H9 (cell line): ENCODE results near the gene GBP3. TPM values are rescaled to one million over a fixed set of nuclear protein-coding genes. Genes with fewer than 3 reads are reported as not detected.
"Not testable (repeated sequence)": the region's sequence is repeated elsewhere in the genome, so short reads cannot be mapped to it uniquely, and the experiment has no call there.

Source experiments
- DNase-seq: peaks from one replicate; pipeline ENCODE4 v3.0.0-alpha.2; 2017
- H2AFZ ChIP-seq: one replicate; pipeline ENCODE4 v1.6.1; 2013; ENCODE audit warnings: mild to moderate bottlenecking, low read length, control low read depth, moderate library complexity
- H2AK5ac ChIP-seq: 2 replicates; pipeline ENCODE4 v1.6.1; 2013; ENCODE audit warnings: low read length, control low read depth, mixed read lengths; ENCODE audit not compliant: insufficient read length
- H2BK120ac ChIP-seq: one replicate; pipeline ENCODE4 v1.6.1; 2013; ENCODE audit warnings: low read depth, mild to moderate bottlenecking, low read length, control low read depth, inconsistent platforms; ENCODE audit not compliant: poor library complexity, severe bottlenecking
- H2BK12ac ChIP-seq: 2 replicates; pipeline ENCODE4 v1.6.1; 2013; ENCODE audit warnings: low read length, control low read depth, mixed read lengths, low read depth; ENCODE audit not compliant: insufficient read length
- H2BK15ac ChIP-seq: 2 replicates; pipeline ENCODE4 v1.6.1; 2013; ENCODE audit warnings: low read depth, low read length, control low read depth
- H2BK20ac ChIP-seq: one replicate; pipeline ENCODE4 v1.6.1; 2013; ENCODE audit warnings: low read depth, mild to moderate bottlenecking, low read length, control low read depth, inconsistent platforms; ENCODE audit not compliant: poor library complexity, severe bottlenecking
- H2BK5ac ChIP-seq: 2 replicates; pipeline ENCODE4 v1.6.1; 2013; ENCODE audit warnings: low read length, control low read depth, mixed read lengths; ENCODE audit not compliant: insufficient read length
- H3K14ac ChIP-seq: 2 replicates; pipeline ENCODE4 v1.6.1; 2013; ENCODE audit warnings: low read length, control low read depth; ENCODE audit not compliant: insufficient read depth
- H3K18ac ChIP-seq: 2 replicates; pipeline ENCODE4 v1.6.1; 2013; ENCODE audit warnings: low read depth, mild to moderate bottlenecking, mixed read lengths, low read length, control low read depth; ENCODE audit not compliant: insufficient read length
- H3K23ac ChIP-seq: 2 replicates; pipeline ENCODE4 v1.6.1; 2013; ENCODE audit warnings: low read length, control low read depth, mixed read lengths, low read depth; ENCODE audit not compliant: insufficient read length
- H3K23me2 ChIP-seq: 2 replicates; pipeline ENCODE4 v1.6.1; 2013; ENCODE audit warnings: low read depth, mild to moderate bottlenecking, mixed read lengths, low read length, control low read depth; ENCODE audit not compliant: insufficient read length, poor library complexity, severe bottlenecking
- H3K27ac ChIP-seq: 2 replicates; pipeline ENCODE4 v1.5.1; 2013; ENCODE audit warnings: low read length, control low read depth, mixed read lengths, low read depth; ENCODE audit not compliant: insufficient read length
- H3K27me3 ChIP-seq: 2 replicates; pipeline ENCODE4 v1.6.1; 2013; ENCODE audit warnings: low read length, control low read depth, inconsistent platforms; ENCODE audit not compliant: insufficient read depth
- H3K4ac ChIP-seq: 2 replicates; pipeline ENCODE4 v1.6.1; 2013; ENCODE audit warnings: low read depth, mild to moderate bottlenecking, control low read depth, inconsistent platforms, low read length, moderate library complexity
- H3K4me1 ChIP-seq: 2 replicates; pipeline ENCODE4 v1.6.1; 2013; ENCODE audit warnings: low read length, control low read depth, inconsistent platforms; ENCODE audit not compliant: insufficient read depth
- H3K4me2 ChIP-seq: 2 replicates; pipeline ENCODE4 v1.6.1; 2013; ENCODE audit warnings: low read length, control low read depth, mixed read lengths; ENCODE audit not compliant: insufficient read length, insufficient read depth
- H3K56ac ChIP-seq: 2 replicates; pipeline ENCODE4 v1.6.1; 2013; ENCODE audit warnings: low read depth, mild to moderate bottlenecking, mixed read lengths, low read length, control low read depth; ENCODE audit not compliant: insufficient read length
- H3K79me1 ChIP-seq: 2 replicates; pipeline ENCODE4 v1.6.1; 2013; ENCODE audit warnings: low read depth, mild to moderate bottlenecking, moderate library complexity, low read length, control low read depth, inconsistent platforms; ENCODE audit not compliant: insufficient read depth, poor library complexity, severe bottlenecking
- H3K79me2 ChIP-seq: 2 replicates; pipeline ENCODE4 v1.6.1; 2013; ENCODE audit warnings: low read length, control low read depth, inconsistent platforms; ENCODE audit not compliant: insufficient read depth
- H3K9ac ChIP-seq: 2 replicates; pipeline ENCODE4 v1.6.1; 2013; ENCODE audit warnings: low read length, control low read depth, mixed read lengths; ENCODE audit not compliant: insufficient read length; ENCODE audit errors: extremely low read depth
- H3K9me3 ChIP-seq: one replicate; pipeline ENCODE4 v1.6.1; 2013; ENCODE audit warnings: low read depth, low read length, inconsistent platforms; ENCODE audit not compliant: control insufficient read depth
- H3T11ph ChIP-seq: one replicate; pipeline ENCODE4 v1.6.1; 2013; ENCODE audit warnings: mild to moderate bottlenecking, low read length, control low read depth, inconsistent platforms
- H4K20me1 ChIP-seq: one replicate; pipeline ENCODE4 v1.6.1; 2013; ENCODE audit not compliant: control insufficient read depth, insufficient read length, insufficient read depth
- H4K5ac ChIP-seq: 2 replicates; pipeline ENCODE4 v1.6.1; 2013; ENCODE audit warnings: low read depth, mild to moderate bottlenecking, mixed read lengths, low read length, control low read depth; ENCODE audit not compliant: insufficient read length
- H4K8ac ChIP-seq: replicated peaks from 2 replicates; pipeline ENCODE4 v1.6.1; 2013; ENCODE audit warnings: low read length, control low read depth, mixed read lengths, low read depth; ENCODE audit not compliant: insufficient read length
- H4K91ac ChIP-seq: 2 replicates; pipeline ENCODE4 v1.6.1; 2013; ENCODE audit warnings: low read depth, mild to moderate bottlenecking, moderate library complexity, mixed read lengths, low read length, control low read depth; ENCODE audit not compliant: insufficient read length
- H3K27ac Mint-ChIP-seq, 3 experiments: 2 replicates in 2 of 3; 3 replicates in 1 of 3; pipeline ENCODE4 v1.8.0; 2020 to 2021; ENCODE audit warnings: mixed read lengths in 3 of 3, mild to moderate bottlenecking in 1 of 3, moderate library complexity in 1 of 3
- H3K27me3 Mint-ChIP-seq: 2 replicates; pipeline ENCODE4 v1.8.0; 2021; ENCODE audit warnings: low read depth, mild to moderate bottlenecking, moderate library complexity, mixed read lengths
- H3K36me3 Mint-ChIP-seq, 3 experiments: 2 replicates in 2 of 3; 3 replicates in 1 of 3; pipeline ENCODE4 v1.8.0; 2020 to 2021; ENCODE audit warnings: low read depth in 3 of 3, mixed read lengths in 3 of 3; ENCODE audit not compliant: insufficient read depth in 1 of 3
- H3K4me1 Mint-ChIP-seq, 2 experiments: 2 replicates each; pipeline ENCODE4 v1.8.0; 2020; ENCODE audit warnings: mixed read lengths in 2 of 2
- H3K4me3 Mint-ChIP-seq, 2 experiments: 2 replicates in 1 of 2; 3 replicates in 1 of 2; pipeline ENCODE4 v1.8.0; 2020 to 2021; ENCODE audit warnings: mild to moderate bottlenecking in 2 of 2, mixed read lengths in 2 of 2, moderate library complexity in 1 of 2
- H3K9me3 Mint-ChIP-seq, 2 experiments: 2 replicates in 1 of 2; 3 replicates in 1 of 2; pipeline ENCODE4 v1.8.0; 2020; ENCODE audit warnings: mild to moderate bottlenecking in 2 of 2, mixed read lengths in 2 of 2, moderate library complexity in 1 of 2
- WGBS: extraction: QIAGEN DNeasy Blood & Tissue Kit; methylation state at CpG from one replicate; pipeline ENCODE4 v1.1.7; 2013; ENCODE audit warnings: missing lambda C conversion rate, low lambda C conversion rate, mixed read lengths; ENCODE audit not compliant: insufficient read length; ENCODE audit errors: extremely low coverage; 5-methylcytosine and 5-hydroxymethylcytosine counted together
- total RNA-seq: library from RNA; stranded (reverse); gene quantifications from 2 replicates; pipeline ENCODE4 v1.2.1, GENCODE V29; 2021
- TF ChIP-seq, protein P1 (sequence below): fragments of 200-600 bp; sonication (generic); conservative IDR thresholded peaks from 3 replicates; pipeline ENCODE4 v1.8.0; 2021; ENCODE audit warnings: antibody characterized with exemption, mild to moderate bottlenecking

GBP3 gene
- total RNA-seq, 1 experiment from 2014 or later = not detected

DNA sequence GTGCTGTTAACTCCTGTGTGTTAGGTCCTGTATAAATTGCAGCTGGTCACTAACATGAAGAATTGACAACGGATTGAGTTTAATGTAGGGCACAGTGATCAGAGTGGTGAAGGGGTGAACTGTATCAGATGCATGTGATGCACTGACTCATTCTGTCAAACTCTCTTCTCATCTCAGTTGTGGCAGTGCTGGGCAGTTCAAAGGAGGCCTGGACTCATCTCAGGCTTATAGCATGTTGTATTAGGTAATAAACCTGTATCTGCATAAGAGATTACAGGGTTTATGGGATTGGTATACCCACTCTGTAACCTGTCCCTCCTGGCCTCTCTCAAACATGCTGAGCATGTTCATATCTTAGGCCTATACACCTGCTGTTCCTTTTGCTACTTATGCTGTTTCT lies 12.4 kb upstream of the GBP3 start:
- H3K36me3 Mint-ChIP-seq = peaks cover 0 to 9% (median 3%) of the 10 kb centered on the region in 3 experiments; a peak in 2 of 7 replicates
- no peaks in the 10 kb centered on the region for H3K79me2 ChIP-seq
- H3K27ac Mint-ChIP-seq = no peak overlapping the region
- no peak overlapping the region for H2BK15ac ChIP-seq
- H3K9me3 Mint-ChIP-seq = peaks cover 17 to 20% of the 10 kb centered on the region in 2 experiments
- no peaks in the 10 kb centered on the region for H3K27me3 Mint-ChIP-seq
- H3K4me1 ChIP-seq = no peaks in the 10 kb centered on the region
- H3K4me1 Mint-ChIP-seq = no peaks in the 10 kb centered on the region
- no peak overlapping the region for H3K23ac ChIP-seq
- H3K14ac ChIP-seq = no peak overlapping the region
- H3K27ac ChIP-seq = no peak overlapping the region
- H3K9ac ChIP-seq = no peak overlapping the region
- no peak overlapping the region for H3K4me2 ChIP-seq
- H3K18ac ChIP-seq = no peak overlapping the region
- H3T11ph ChIP-seq = no peak overlapping the region
- WGBS = no CpG with 5 or more reads among the region's 1 CpG
- H4K91ac ChIP-seq = no peak overlapping the region
- DNase-seq = no peak
- no peaks in the 10 kb centered on the region for H3K79me1 ChIP-seq
- no peaks in the 10 kb centered on the region for H3K27me3 ChIP-seq
- H2BK5ac ChIP-seq = no peak overlapping the region
- no peak overlapping the region for H2BK12ac ChIP-seq
- H2BK20ac ChIP-seq = no peak overlapping the region
- no peaks in the 10 kb centered on the region for H4K20me1 ChIP-seq
- TF ChIP-seq, protein P1, sequence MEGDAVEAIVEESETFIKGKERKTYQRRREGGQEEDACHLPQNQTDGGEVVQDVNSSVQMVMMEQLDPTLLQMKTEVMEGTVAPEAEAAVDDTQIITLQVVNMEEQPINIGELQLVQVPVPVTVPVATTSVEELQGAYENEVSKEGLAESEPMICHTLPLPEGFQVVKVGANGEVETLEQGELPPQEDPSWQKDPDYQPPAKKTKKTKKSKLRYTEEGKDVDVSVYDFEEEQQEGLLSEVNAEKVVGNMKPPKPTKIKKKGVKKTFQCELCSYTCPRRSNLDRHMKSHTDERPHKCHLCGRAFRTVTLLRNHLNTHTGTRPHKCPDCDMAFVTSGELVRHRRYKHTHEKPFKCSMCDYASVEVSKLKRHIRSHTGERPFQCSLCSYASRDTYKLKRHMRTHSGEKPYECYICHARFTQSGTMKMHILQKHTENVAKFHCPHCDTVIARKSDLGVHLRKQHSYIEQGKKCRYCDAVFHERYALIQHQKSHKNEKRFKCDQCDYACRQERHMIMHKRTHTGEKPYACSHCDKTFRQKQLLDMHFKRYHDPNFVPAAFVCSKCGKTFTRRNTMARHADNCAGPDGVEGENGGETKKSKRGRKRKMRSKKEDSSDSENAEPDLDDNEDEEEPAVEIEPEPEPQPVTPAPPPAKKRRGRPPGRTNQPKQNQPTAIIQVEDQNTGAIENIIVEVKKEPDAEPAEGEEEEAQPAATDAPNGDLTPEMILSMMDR = no peak
- no peaks in the 10 kb centered on the region for H3K23me2 ChIP-seq
- no peak overlapping the region for H4K5ac ChIP-seq
- no peak overlapping the region for H2AK5ac ChIP-seq
- no peaks in the 10 kb centered on the region for H3K9me3 ChIP-seq
- H2BK120ac ChIP-seq = no peak overlapping the region
- H3K4me3 Mint-ChIP-seq = no peak overlapping the region
- H4K8ac ChIP-seq = no peak overlapping the region
- no peak overlapping the region for H3K4ac ChIP-seq
- H3K56ac ChIP-seq = no peak overlapping the region
- no peak overlapping the region for H2AFZ ChIP-seq

DNA sequence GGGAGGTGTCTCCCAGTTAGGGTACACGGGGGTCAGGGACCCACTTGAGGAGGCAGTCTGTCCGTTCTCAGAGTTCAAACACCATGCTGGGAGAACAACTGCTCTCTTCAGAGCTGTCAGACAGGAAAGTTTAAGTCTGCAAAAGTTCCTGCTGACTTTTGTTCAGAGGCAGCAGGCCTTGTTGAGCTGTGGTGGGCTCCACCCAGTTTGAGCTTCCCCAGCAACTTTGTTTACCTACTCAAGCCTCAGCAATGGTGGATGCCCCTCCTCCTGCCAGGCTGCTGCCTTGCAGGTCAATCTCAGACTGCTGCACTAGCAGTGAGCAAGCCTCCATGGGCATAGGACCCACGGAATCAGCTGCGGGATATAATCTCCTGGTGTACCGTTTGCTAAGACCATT lies 11.3 kb upstream of the GBP3 start:
- H3K4me1 ChIP-seq, H4K20me1 ChIP-seq, H2BK20ac ChIP-seq, H2AK5ac ChIP-seq, H3K4ac ChIP-seq, DNase-seq, H3K9ac ChIP-seq, H3K27ac ChIP-seq, H2BK12ac ChIP-seq, H3K23ac ChIP-seq, H2BK120ac ChIP-seq, H2BK15ac ChIP-seq, H3K23me2 ChIP-seq, H3K27me3 ChIP-seq, H4K5ac ChIP-seq, H3K4me2 ChIP-seq, H3K27ac Mint-ChIP-seq, H3K36me3 Mint-ChIP-seq, H3K56ac ChIP-seq, H3K9me3 ChIP-seq, H2AFZ ChIP-seq, H3T11ph ChIP-seq, H4K8ac ChIP-seq, H3K4me3 Mint-ChIP-seq, H3K4me1 Mint-ChIP-seq, H3K18ac ChIP-seq, H3K14ac ChIP-seq, H4K91ac ChIP-seq, H2BK5ac ChIP-seq, H3K79me1 ChIP-seq, H3K79me2 ChIP-seq, H3K27me3 Mint-ChIP-seq: not testable (repeated sequence)
- no CpG with 5 or more reads among the region's 5 CpGs for WGBS
- H3K9me3 Mint-ChIP-seq = peaks cover 17 to 21% of the 10 kb centered on the region in 2 experiments
